Measurements from ENCODE around the gene SEC23B. TPM values are rescaled to one million over a fixed set of nuclear protein-coding genes. Genes with fewer than 3 reads are reported as not detected.

SEC23B gene
- total and polyA plus RNA-seq, 2 of the 8 experiments (the other 6 are each of a cell fraction or from before 2014, with no cell fraction given), result 53.3 to 62.8 TPM

DNA sequence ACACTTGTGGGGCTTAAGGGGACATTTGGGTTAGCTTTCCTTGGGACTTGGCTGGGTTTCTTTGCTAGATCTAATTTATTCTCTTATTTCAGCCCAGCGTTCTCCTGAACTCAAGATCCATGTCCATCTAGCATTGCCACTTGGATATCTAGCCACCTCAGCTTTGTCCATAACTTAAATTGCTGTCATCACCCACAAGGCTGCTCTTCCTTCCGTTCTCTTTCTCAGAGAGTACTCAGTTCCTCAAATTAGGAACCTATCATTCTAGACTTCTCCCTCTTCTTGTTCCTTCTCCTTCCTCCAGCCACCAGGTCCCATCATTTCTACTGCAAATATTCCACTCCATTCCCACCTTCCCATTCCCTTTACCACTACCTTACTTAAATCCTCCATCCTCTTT is 63.8 kb downstream of the SEC23B start:
- CTCF ChIA-PET (ENCODE audit: partially characterized antibody), result interaction anchor here (0.6 to 1.5 kb wide), 2 partner anchors 12 to 299 kb away, joined by 3 to 4 read pairs; no protein-coding TSS in a partner anchor
- Histone ChIP-seq H3K79me1 (ENCODE audit: low read depth, low read length) (peaks cover 2% of the 10 kb centered on the region; the same call in 1 of the 2 replicates), H2BK12ac (ENCODE audit: low read depth, low read length) (no peak overlapping the region), H4K8ac (ENCODE audit: extremely low read depth, insufficient read depth, low read length) (no peak overlapping the region), H2BK20ac (ENCODE audit: low read length) (no peak overlapping the region), H4K5ac (ENCODE audit: insufficient read length, low read depth, low read length) (no peak overlapping the region), H4K91ac (replicated peaks; ENCODE audit: insufficient read length, low read length) (no peak overlapping the region), H2BK15ac (ENCODE audit: low read length) (no peak overlapping the region), H3K23me2 (ENCODE audit: low read depth, low read length) (0 out of 2 replicates have a peak, but pooled peaks cover under 1% of the 10 kb centered on the region), H3K9me3 (ENCODE audit: insufficient read depth in 2 of 2, low read depth in 1 of 2, low read length in 1 of 2) (no peaks in the 10 kb centered on the region), H3K79me2 (ENCODE audit: control insufficient read depth in 1 of 2, insufficient read depth in 2 of 2, low read length in 2 of 2) (peaks cover 0 to 9% of the 10 kb centered on the region in 2 experiments; a peak in 2 of 4 replicates), H3K14ac (ENCODE audit: insufficient read length) (no peak overlapping the region), H3K4me2 (ENCODE audit: insufficient read depth in 1 of 2, low read depth in 2 of 2, low read length in 2 of 2) (no peak overlapping the region), H3K36me3 (ENCODE audit: control insufficient read depth in 2 of 4, insufficient read depth in 4 of 4, low read length in 3 of 4) (peaks cover 0 to 15% (median 3%) of the 10 kb centered on the region in 4 experiments; a peak in 3 of 8 replicates), H2AK5ac (ENCODE audit: low read depth, low read length) (no peak overlapping the region), H3K23ac (ENCODE audit: insufficient read length) (no peak overlapping the region), H2BK120ac (replicated peaks; ENCODE audit: low read depth, low read length) (no peak overlapping the region), H2BK5ac (ENCODE audit: low read depth, low read length) (no peak overlapping the region), H4K20me1 (replicated peaks in 1 of 2; ENCODE audit: control insufficient read depth in 1 of 2, insufficient read depth in 2 of 2, low read length in 2 of 2) (peaks cover 0 to 3% of the 10 kb centered on the region in 2 experiments), H3K4me3 (ENCODE audit: extremely low read depth in 1 of 4, insufficient read depth in 2 of 4, low read depth in 3 of 4, low read length in 4 of 4) (no peak overlapping the region), H3K56ac (replicated peaks; ENCODE audit: insufficient read length, low read depth, low read length) (no peak overlapping the region), H2AFZ (ENCODE audit: low read length) (no peak overlapping the region), H3K27ac (ENCODE audit: low read depth, low read length) (no peak overlapping the region), H3K9ac (replicated peaks in 1 of 4; ENCODE audit: extremely low read depth in 1 of 4, low read depth in 3 of 4, low read length in 3 of 4) (no peak overlapping the region), H3K4me1 (replicated peaks in 1 of 4; ENCODE audit: control insufficient read depth in 3 of 4, insufficient read depth in 4 of 4, low read length in 3 of 4) (peaks cover 0 to 3% (median under 1%) of the 10 kb centered on the region in 4 experiments; a peak in 3 of 7 replicates), H3K4ac (replicated peaks; ENCODE audit: insufficient read length, low read depth, low read length) (no peak overlapping the region), H3K27me3 (replicated peaks in 1 of 4; ENCODE audit: control insufficient read depth in 3 of 4, extremely low read depth in 1 of 4, insufficient read depth in 3 of 4, low read length in 3 of 4) (no peaks in the 10 kb centered on the region; a peak in 1 of 7 replicates), H3K18ac (ENCODE audit: extremely low read depth, low read length) (no peak overlapping the region)
- FAIRE-seq (no peak), DNase-seq (ENCODE audit: low read depth in 1 of 2, low spot score in 2 of 2) (no peak)
- 79% methylated on average over 2 of the region's 2 CpGs; no CpG with 5 or more reads in 1 of the 2 experiments for WGBS, 2 experiments (ENCODE audit: extremely low coverage in 1 of 2, insufficient coverage in 1 of 2, insufficient read length in 1 of 2, insufficient replicate concordance in 2 of 2, low coverage in 1 of 2, low lambda C conversion rate in 2 of 2, missing lambda C conversion rate in 1 of 2)
- TF ChIP-seq KDM5A (IDR thresholded peaks at IDR 0.05; ENCODE audit: low read length) (no peak), NANOG (IDR thresholded peaks at IDR 0.05; ENCODE audit: insufficient read depth, low read depth, low read length, poor library complexity, severe bottlenecking) (no peak), CHD1 (IDR thresholded peaks at IDR 0.05; ENCODE audit: low read depth, low read length) (no peak), YY1 (IDR thresholded peaks at IDR 0.05; ENCODE audit: low read depth, low read length) (no peak)
- POLR2A ChIA-PET (ENCODE audit: partially characterized antibody), result interaction anchor here (0.8 to 3.0 kb wide), 3 partner anchors 12 to 127 kb away, joined by 3 to 9 read pairs (median 3); no protein-coding TSS in a partner anchor

All from H1 (cell line).